GM12872 (cell line): Measurements from ENCODE around the gene KCNK10.
A peak's percentile ranks its signal among the peaks of the same experiment; 100 is the strongest.

Experiments used
- TF ChIP-seq, protein P1 (sequence below): IDR thresholded peaks from 3 replicates; pipeline ENCODE4 v1.5.1; 2011; ENCODE audit warnings: low read depth, mild to moderate bottlenecking, low read length, moderate library complexity; ENCODE audit not compliant: insufficient read depth

KCNK10 gene

GRCh38 chr14:88195676-88196075 lies 127.4 kb downstream of the KCNK10 start:
- TF ChIP-seq, protein P1, sequence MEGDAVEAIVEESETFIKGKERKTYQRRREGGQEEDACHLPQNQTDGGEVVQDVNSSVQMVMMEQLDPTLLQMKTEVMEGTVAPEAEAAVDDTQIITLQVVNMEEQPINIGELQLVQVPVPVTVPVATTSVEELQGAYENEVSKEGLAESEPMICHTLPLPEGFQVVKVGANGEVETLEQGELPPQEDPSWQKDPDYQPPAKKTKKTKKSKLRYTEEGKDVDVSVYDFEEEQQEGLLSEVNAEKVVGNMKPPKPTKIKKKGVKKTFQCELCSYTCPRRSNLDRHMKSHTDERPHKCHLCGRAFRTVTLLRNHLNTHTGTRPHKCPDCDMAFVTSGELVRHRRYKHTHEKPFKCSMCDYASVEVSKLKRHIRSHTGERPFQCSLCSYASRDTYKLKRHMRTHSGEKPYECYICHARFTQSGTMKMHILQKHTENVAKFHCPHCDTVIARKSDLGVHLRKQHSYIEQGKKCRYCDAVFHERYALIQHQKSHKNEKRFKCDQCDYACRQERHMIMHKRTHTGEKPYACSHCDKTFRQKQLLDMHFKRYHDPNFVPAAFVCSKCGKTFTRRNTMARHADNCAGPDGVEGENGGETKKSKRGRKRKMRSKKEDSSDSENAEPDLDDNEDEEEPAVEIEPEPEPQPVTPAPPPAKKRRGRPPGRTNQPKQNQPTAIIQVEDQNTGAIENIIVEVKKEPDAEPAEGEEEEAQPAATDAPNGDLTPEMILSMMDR: no peak

- TF ChIP-seq, protein P1: no peak
Observed at GRCh38 chr14:88194531-88194930, 128.5 kb downstream of the KCNK10 start.

GRCh38 chr14:88191605-88192004 lies 131.5 kb downstream of the KCNK10 start:
- TF ChIP-seq, protein P1: no peak

DNA sequence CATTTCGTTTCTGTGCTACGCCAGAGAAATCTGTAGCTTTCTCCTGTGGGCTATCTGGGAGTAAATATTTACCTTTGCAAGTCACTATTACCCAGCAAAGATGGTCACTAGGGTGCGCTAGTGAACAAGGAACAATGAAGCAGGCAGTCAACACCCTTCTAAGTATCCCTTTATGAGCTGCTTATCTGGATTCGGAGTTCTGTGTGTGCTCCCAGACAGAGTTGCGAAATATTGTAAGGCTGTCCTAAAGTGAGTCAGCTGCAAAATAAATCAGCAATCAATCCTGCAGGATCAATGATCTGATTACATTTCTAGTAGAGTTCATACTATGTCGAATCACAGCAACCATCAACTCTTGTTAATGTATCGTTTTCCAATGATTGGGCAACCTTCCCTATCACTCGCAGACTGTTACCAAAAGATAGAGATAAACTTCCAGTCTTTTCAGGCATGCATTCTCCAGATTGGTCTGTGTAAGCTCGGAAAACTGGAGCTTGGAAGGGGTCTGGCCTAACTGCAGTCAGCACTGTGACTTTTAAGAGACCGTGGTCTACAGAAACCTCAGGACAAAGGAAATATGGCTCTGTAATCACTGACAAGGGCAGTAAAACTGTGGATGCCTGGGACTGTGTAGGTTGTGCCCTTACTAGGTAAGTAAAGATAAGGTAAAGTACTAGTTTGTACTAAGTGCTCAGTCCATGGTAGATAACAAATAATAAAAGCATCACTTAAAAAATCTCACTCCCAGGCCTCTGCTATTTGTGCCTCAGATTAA lies 133.5 kb downstream of the KCNK10 start:
- TF ChIP-seq, protein P1: peak; percentile 81

DNA sequence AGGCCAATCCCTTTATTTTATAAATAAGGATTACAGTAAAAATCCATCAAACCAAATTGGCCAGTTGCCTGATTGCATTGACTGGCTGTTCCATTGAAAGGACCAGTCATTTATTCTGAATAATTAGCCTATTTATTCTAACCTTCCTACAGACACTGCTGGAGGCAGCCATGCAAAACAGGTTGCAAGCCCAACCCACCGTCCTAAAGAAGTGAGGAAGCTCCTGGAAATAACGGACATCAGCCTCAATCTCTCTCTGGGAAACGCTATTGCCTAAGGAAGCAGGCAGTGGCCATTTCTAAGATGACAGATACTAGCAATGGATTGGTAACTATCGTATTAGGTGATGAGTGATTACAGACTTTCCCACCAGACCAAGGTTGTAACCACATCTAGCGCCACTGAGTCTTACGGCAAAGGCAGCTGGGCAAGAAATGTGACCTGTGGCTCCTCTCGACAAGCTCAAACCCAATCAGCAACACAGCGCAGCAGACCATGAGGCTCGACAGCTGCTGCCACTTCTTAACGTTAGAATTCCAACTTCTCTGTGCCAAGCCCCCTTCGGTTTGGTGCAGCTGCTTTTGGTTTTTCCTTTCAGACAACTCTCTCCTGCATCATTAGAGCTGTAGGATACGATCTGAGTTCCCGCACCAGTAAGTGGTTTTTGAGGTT lies 134.2 kb downstream of the KCNK10 start:
- TF ChIP-seq, protein P1: no peak

DNA sequence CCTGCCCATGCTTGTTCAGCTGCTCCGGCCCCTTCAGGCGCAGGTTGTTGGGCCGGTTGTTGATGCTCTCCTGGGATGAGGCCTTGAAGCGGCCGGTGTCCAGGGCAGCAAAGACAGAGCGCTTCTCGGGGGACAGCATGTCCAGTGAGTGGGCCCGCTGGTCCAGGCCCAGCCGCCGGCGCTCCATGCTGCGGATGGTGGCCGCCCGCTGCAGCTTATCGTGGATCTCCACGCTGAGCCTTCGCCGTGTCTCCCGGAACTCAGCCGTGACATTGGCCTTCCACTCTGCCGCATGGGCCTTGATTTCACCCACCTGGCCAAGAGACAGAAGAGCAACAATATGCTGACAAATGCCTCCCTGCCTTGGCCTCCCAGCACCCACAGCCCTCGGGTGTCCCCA lies 137.2 kb downstream of the KCNK10 start:
- TF ChIP-seq, protein P1: no peak

GRCh38 chr14:88184956-88185355 lies 138.1 kb downstream of the KCNK10 start:
- TF ChIP-seq, protein P1: no peak
